Fibroblast of the aortic adventitia (primary cell): Measurements from ENCODE around the gene TBX19. TPM values are rescaled to one million over a fixed set of nuclear protein-coding genes. Genes with fewer than 3 reads are reported as not detected.

Experiments used
- DNase-seq: peaks from one replicate; pipeline ENCODE4 v3.0.0-alpha.2; 2010; ENCODE audit warnings: low read depth
- H3K4me3 ChIP-seq: 2 replicates; pipeline ENCODE4 v1.5.1; 2011; ENCODE audit warnings: low read depth, mild to moderate bottlenecking, control low read depth, low read length, moderate library complexity
- total RNA-seq: library from RNA; depleted of rRNA; stranded (reverse); fragments of >200 nt; gene quantifications from 2 replicates; pipeline ENCODE4 v1.2.3, GENCODE V29; 2012; ENCODE audit warnings: low replicate concordance
- TF ChIP-seq, protein P1 (sequence below): IDR thresholded peaks from 2 replicates; pipeline ENCODE4 v1.5.1; 2011; ENCODE audit warnings: mild to moderate bottlenecking, low read length, control low read depth, inconsistent platforms; ENCODE audit not compliant: insufficient read depth

TBX19 gene
- total RNA-seq, 1 donor: 0.99 TPM

DNA sequence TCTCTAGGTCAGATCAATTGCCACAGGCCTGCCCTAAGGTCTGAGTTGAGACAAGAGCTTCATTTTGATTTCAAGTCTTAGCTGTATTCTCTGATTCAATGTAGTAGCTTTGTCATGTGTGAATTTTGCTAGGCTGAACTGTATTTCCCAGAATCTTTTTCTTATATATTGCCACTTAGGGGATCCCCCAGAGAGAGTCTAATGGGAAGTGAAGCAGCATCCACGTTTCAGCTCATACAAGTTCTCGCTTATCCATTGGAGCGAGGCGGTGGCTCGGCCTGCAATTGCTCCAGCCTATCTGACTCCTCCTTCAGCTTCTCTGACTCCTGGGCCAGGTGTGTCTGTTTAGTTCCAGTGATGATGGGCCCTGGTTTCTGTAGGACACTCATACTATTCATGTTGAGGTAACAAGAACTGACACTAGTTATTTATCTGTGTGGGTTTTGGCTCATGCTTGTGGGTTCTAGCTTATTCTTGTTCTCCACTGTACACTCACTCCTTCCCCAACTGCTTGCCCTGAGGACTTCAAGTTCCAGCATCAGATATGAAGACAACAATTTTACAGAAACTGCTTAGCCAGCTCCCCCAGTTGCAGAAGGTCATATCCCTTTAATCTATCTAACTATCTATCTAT lies 48.2 kb downstream of the TBX19 start:
- TF ChIP-seq, protein P1, sequence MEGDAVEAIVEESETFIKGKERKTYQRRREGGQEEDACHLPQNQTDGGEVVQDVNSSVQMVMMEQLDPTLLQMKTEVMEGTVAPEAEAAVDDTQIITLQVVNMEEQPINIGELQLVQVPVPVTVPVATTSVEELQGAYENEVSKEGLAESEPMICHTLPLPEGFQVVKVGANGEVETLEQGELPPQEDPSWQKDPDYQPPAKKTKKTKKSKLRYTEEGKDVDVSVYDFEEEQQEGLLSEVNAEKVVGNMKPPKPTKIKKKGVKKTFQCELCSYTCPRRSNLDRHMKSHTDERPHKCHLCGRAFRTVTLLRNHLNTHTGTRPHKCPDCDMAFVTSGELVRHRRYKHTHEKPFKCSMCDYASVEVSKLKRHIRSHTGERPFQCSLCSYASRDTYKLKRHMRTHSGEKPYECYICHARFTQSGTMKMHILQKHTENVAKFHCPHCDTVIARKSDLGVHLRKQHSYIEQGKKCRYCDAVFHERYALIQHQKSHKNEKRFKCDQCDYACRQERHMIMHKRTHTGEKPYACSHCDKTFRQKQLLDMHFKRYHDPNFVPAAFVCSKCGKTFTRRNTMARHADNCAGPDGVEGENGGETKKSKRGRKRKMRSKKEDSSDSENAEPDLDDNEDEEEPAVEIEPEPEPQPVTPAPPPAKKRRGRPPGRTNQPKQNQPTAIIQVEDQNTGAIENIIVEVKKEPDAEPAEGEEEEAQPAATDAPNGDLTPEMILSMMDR: no peak
- no peak overlapping the region for H3K4me3 ChIP-seq
- DNase-seq: no peak

- DNase-seq: no peak
- no peak overlapping the region for H3K4me3 ChIP-seq
- TF ChIP-seq, protein P1: no peak
These were observed 49.6 kb downstream of the TBX19 start for GRCh38 chr1:168330285-168330684.

DNA sequence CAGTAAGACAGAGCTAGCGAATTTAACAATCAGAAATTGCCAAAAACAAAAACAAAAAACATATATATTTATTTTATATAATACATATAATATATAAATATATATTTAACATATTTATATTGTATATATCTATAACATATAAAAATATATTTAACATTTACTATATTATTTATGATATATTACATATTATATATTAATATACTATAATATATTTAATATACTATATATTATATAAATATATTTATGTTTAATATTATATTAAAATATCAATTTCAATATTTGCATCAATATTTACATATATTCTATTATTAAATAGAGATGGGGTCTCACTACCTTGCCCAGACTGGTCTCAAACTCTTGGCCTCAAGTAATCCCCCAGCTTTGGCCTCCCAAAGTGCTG lies 50.9 kb downstream of the TBX19 start:
- no peak for DNase-seq
- H3K4me3 ChIP-seq: no peak overlapping the region
- TF ChIP-seq, protein P1: no peak

GRCh38 chr1:168333562-168334276 lies 53.0 kb downstream of the TBX19 start:
- TF ChIP-seq, protein P1: no peak
- no peak for DNase-seq
- no peak overlapping the region for H3K4me3 ChIP-seq

GRCh38 chr1:168335500-168335899 lies 54.8 kb downstream of the TBX19 start:
- TF ChIP-seq, protein P1: no peak
- no peak for DNase-seq
- no peak overlapping the region for H3K4me3 ChIP-seq

DNA sequence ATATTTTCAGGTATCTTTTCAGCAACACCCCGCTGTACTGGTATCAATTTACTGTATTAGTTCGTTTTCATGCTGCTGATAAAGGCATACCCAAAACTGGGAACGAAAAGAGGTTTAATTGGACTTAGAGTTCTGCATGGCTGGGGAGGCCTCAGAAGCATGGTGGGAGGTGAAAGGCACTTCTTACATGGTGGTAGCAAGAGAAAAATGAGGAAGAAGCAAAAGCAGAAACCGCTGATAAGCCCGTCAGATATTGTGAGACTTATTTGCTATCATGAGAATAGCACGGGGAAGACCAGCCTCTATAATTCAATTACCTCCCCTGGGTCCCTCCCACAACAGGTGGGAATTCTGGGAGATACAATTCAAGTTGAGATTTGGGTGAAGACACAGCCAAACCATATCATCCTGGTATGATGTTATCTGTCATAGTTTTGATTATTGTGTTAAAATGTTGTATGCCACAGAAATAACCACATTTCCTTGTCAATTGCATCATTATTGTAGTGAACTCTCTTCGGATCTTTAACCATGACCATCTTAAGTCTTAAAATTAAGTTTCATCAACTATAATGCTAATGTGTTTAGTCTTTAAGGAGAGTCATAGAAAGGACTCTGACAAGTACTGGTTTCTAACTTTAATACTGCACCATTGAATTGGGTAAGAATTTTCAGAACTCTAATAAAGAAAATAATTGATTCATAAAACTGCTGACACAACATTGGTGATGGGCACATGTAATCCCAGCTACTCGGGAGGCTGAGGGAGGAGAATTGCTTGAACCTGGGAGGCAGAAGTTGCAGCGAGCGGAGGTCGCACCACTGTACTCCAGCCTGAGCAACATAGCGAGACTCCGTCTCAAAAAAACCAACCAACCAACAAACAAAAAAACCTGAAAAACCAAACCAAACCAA lies 58.2 kb downstream of the TBX19 start:
- H3K4me3 ChIP-seq: no peak overlapping the region
- no peak for DNase-seq
- TF ChIP-seq, protein P1: no peak
